K562 (cell line): Measurements from ENCODE around the gene TRMT112. TPM values are rescaled to one million over a fixed set of nuclear protein-coding genes. Genes with fewer than 3 reads are reported as not detected.

Source experiments
- ADNP ChIP-seq: fragments of 200-800 bp; sonication (Bioruptor generic); IDR thresholded peaks from 2 replicates; pipeline ENCODE4 v1.6.1; 2016; ENCODE audit warnings: missing genetic modification characterization, missing compliant biosample characterization
- BCOR ChIP-seq: fragments of 450-650 bp; IDR thresholded peaks from 2 replicates; pipeline ENCODE4 v1.6.1; 2016
- CBFA2T3 ChIP-seq: fragments of 450-650 bp; IDR thresholded peaks from 2 replicates; pipeline ENCODE4 v1.6.1; 2017
- HLTF ChIP-seq: fragments of 450-650 bp; IDR thresholded peaks from 2 replicates; pipeline ENCODE4 v1.6.1; 2016
- MED1 ChIP-seq: sonication (generic); formaldehyde crosslinking; IDR thresholded peaks from 2 replicates; pipeline ENCODE4 v1.8.1; 2023; ENCODE audit warnings: missing genetic modification reagents, borderline replicate concordance
- MTF1 ChIP-seq: fragments of 250-450 bp; sonication (Bioruptor Pico); IDR thresholded peaks from 2 replicates; pipeline ENCODE4 v1.9.0; 2021; ENCODE audit warnings: moderate library complexity, mild to moderate bottlenecking, inconsistent platforms, borderline replicate concordance
- RBM25 ChIP-seq: fragments of 200-400 bp; formaldehyde crosslinking; IDR thresholded peaks from 2 replicates; pipeline ENCODE4 v1.6.1; 2018; ENCODE audit warnings: low read length, low read depth, moderate library complexity; ENCODE audit not compliant: severe bottlenecking
- SAFB2 ChIP-seq: fragments of 200-400 bp; formaldehyde crosslinking; IDR thresholded peaks from 2 replicates; pipeline ENCODE4 v1.6.1; 2018; ENCODE audit warnings: borderline replicate concordance, low read length, low read depth, moderate library complexity; ENCODE audit not compliant: severe bottlenecking
- ZKSCAN8 ChIP-seq: fragments of 200-800 bp; sonication (Bioruptor generic); IDR thresholded peaks from 2 replicates; pipeline ENCODE4 v1.6.1; 2016; ENCODE audit warnings: missing genetic modification characterization, missing compliant biosample characterization
- ZNF668 ChIP-seq: fragments of 250-450 bp; sonication (Bioruptor Pico); IDR thresholded peaks from 2 replicates; pipeline ENCODE4 v1.8.0; 2022; ENCODE audit warnings: mild to moderate bottlenecking, inconsistent platforms
- ZNF699 ChIP-seq: fragments of 250-450 bp; sonication (Bioruptor Pico); IDR thresholded peaks from 2 replicates; pipeline ENCODE4 v1.8.0; 2021; ENCODE audit warnings: mild to moderate bottlenecking, moderate library complexity; ENCODE audit not compliant: insufficient replicate concordance
- polyA plus RNA-seq, 8 experiments: library from polyadenylated mRNA; depleted of rRNA in 4 of 8; stranded (reverse) in 5 of 8; unstranded in 3 of 8; fragments of >200 nt; fragmentation: Nextera tagmentation in 2 of 8; fragmentation: Illumina TruSeq in 1 of 8; extraction: Ambion mirVana in 2 of 8; extraction: Trizol in 1 of 8; gene quantifications; 2 replicates each; pipeline versions ENCODE4 v1.2.1 to v1.2.3, GENCODE V29; 2011 to 2014; ENCODE audit warnings: inconsistent platforms in 1 of 8, missing spikeins in 1 of 8
- total RNA-seq, 7 experiments: library from RNA; depleted of rRNA in 6 of 7; stranded (reverse); fragments of >200 nt in 6 of 7; fragmentation: Illumina TruSeq in 2 of 7; extraction: Trizol in 2 of 7; gene quantifications; 2 replicates each; pipeline versions ENCODE4 v1.2.1 to v1.2.3, GENCODE V29; 2011 to 2021; ENCODE audit warnings: low replicate concordance in 1 of 7
- TF ChIP-seq, protein P1 (sequence below), 2 experiments: fragments of 450-650 bp; IDR thresholded peaks; 2 replicates each; pipeline ENCODE4 v1.6.1; 2016; ENCODE audit warnings: mild to moderate bottlenecking in 2 of 2, borderline replicate concordance in 1 of 2, low read depth in 1 of 2, moderate library complexity in 1 of 2
- TF ChIP-seq, protein P2 (sequence below), 2 experiments: fragments of 450-650 bp; conservative IDR thresholded peaks; 2 replicates each; pipeline ENCODE4 v1.6.1; 2017; ENCODE audit warnings: mild to moderate bottlenecking in 2 of 2, moderate library complexity in 2 of 2
- TF ChIP-seq, protein P3 (sequence below): sonication (generic); formaldehyde crosslinking; IDR thresholded peaks from 2 replicates; pipeline ENCODE4 v1.8.1; 2022; ENCODE audit warnings: missing genetic modification reagents
- TF ChIP-seq, protein P4 (sequence below): fragments of 250-450 bp; sonication (Bioruptor Pico); IDR thresholded peaks from 2 replicates; pipeline ENCODE4 v1.9.0; 2021; ENCODE audit warnings: mild to moderate bottlenecking, inconsistent platforms

Gene TRMT112
- total and polyA plus RNA-seq, 9 of the 15 experiments (the other 6 are each of a cell fraction or from before 2014, with no cell fraction given), result 162 to 444 (median 300) TPM

DNA sequence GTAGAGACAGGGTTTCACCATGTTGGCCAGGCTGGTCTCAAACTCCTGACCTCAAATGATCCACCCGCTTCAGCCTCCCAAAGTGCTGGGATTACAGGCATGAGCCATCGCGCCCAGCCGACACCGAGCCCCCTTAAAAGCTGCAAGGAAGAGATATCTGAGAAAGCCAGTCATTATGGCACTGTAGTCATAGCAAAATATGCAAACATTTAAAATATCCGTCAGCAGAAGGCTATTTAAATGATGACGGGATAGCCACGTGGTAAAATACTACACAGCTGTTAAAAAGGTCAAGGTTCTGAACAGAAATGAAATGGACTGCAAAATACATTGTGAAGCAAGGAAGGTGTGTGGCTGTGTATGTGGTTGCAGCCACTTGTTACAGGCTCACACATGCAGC lies 16.2 kb upstream of the TRMT112 start (continued):
- TF ChIP-seq, protein P1, sequence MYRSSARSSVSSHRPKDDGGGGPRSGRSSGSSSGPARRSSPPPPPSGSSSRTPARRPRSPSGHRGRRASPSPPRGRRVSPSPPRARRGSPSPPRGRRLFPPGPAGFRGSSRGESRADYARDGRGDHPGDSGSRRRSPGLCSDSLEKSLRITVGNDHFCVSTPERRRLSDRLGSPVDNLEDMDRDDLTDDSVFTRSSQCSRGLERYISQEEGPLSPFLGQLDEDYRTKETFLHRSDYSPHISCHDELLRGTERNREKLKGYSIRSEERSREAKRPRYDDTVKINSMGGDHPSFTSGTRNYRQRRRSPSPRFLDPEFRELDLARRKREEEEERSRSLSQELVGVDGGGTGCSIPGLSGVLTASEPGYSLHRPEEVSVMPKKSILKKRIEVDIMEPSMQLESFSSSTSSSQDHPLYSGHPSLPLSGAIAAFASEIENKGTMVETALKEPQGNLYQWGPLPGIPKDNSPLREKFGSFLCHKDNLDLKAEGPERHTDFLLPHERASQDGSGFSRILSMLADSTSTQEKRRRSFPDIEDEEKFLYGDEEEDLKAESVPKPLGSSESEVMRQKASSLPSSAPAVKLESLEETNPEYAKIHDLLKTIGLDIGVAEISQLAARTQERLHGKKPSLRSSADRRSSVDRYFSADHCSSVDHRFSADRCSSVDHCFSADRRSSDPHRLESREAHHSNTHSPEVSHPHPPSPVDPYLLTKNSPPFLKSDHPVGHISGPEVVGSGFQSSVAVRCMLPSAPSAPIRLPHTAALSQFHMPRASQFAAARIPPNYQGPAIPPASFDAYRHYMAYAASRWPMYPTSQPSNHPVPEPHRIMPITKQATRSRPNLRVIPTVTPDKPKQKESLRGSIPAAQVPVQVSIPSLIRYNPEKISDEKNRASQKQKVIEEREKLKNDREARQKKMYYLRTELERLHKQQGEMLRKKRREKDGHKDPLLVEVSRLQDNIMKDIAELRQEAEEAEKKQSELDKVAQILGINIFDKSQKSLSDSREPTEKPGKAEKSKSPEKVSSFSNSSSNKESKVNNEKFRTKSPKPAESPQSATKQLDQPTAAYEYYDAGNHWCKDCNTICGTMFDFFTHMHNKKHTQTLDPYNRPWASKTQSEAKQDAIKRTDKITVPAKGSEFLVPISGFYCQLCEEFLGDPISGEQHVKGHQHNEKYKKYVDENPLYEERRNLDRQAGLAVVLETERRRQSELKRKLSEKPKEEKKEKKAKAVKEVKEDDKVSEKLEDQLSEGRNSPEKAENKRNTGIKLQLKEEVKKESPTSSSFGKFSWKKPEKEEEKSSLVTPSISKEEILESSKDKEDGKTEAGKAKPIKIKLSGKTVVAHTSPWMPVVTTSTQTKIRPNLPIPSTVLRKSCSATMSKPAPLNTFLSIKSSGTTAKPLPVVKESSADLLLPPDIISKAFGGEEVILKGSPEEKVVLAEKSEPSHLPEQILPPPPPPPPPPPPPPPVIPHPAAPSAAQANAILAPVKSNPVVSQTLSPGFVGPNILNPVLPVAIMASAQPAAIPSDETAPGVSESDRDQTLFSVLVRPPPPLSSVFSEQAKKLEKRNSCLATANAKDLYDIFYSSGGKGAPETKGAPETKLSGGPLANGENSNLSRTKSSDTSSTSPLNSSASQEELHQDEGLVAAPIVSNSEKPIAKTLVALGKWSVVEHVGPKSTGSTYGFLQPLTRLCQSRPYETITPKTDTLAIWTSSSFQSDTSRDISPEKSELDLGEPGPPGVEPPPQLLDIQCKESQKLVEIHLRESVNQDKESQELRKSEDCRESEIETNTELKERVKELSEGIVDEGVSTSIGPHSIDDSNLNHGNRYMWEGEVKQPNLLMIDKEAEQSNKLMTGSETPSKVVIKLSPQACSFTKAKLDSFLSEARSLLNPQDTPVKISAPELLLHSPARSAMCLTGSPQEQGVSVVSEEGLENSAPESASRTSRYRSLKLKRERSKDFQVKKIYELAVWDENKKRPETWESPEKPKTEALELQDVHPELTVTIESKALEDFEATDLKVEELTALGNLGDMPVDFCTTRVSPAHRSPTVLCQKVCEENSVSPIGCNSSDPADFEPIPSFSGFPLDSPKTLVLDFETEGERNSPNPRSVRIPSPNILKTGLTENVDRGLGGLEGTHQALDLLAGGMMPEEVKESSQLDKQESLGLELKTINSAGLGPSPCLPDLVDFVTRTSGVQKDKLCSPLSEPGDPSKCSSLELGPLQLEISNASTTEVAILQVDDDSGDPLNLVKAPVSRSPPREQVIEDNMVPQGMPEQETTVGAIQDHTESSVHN (IDR thresholded peaks at IDR 0.05; ENCODE audit: borderline replicate concordance in 1 of 2, low read depth in 1 of 2), result no peak
- peak; percentile 51; the same call in 1 of the 2 replicates for TF ChIP-seq BCOR
- TF ChIP-seq MED1, result no peak
- no peak for TF ChIP-seq HLTF
- TF ChIP-seq ADNP, result no peak
- TF ChIP-seq RBM25, result peak; percentile 49
- 0 out of 2 replicates have a peak, but pooled peaks have one; percentile 38 for TF ChIP-seq ZKSCAN8
- TF ChIP-seq CBFA2T3, result peak; percentile 83
- no peak for TF ChIP-seq MTF1 (CRISPR knock-in tag)
- TF ChIP-seq SAFB2, result no peak
- TF ChIP-seq, protein P2, sequence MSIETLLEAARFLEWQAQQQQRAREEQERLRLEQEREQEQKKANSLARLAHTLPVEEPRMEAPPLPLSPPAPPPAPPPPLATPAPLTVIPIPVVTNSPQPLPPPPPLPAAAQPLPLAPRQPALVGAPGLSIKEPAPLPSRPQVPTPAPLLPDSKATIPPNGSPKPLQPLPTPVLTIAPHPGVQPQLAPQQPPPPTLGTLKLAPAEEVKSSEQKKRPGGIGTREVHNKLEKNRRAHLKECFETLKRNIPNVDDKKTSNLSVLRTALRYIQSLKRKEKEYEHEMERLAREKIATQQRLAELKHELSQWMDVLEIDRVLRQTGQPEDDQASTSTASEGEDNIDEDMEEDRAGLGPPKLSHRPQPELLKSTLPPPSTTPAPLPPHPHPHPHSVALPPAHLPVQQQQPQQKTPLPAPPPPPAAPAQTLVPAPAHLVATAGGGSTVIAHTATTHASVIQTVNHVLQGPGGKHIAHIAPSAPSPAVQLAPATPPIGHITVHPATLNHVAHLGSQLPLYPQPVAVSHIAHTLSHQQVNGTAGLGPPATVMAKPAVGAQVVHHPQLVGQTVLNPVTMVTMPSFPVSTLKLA (conservative IDR thresholded peaks at IDR 0.05), result peak; percentile 75 to 83
- TF ChIP-seq, protein P3, sequence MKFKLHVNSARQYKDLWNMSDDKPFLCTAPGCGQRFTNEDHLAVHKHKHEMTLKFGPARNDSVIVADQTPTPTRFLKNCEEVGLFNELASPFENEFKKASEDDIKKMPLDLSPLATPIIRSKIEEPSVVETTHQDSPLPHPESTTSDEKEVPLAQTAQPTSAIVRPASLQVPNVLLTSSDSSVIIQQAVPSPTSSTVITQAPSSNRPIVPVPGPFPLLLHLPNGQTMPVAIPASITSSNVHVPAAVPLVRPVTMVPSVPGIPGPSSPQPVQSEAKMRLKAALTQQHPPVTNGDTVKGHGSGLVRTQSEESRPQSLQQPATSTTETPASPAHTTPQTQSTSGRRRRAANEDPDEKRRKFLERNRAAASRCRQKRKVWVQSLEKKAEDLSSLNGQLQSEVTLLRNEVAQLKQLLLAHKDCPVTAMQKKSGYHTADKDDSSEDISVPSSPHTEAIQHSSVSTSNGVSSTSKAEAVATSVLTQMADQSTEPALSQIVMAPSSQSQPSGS (CRISPR knock-in tag), result no peak
- TF ChIP-seq, protein P4, sequence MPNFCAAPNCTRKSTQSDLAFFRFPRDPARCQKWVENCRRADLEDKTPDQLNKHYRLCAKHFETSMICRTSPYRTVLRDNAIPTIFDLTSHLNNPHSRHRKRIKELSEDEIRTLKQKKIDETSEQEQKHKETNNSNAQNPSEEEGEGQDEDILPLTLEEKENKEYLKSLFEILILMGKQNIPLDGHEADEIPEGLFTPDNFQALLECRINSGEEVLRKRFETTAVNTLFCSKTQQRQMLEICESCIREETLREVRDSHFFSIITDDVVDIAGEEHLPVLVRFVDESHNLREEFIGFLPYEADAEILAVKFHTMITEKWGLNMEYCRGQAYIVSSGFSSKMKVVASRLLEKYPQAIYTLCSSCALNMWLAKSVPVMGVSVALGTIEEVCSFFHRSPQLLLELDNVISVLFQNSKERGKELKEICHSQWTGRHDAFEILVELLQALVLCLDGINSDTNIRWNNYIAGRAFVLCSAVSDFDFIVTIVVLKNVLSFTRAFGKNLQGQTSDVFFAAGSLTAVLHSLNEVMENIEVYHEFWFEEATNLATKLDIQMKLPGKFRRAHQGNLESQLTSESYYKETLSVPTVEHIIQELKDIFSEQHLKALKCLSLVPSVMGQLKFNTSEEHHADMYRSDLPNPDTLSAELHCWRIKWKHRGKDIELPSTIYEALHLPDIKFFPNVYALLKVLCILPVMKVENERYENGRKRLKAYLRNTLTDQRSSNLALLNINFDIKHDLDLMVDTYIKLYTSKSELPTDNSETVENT (CRISPR knock-in tag), result no peak
- no peak for TF ChIP-seq ZNF668
- TF ChIP-seq ZNF699 (CRISPR knock-in tag), result no peak
